Measurements from ENCODE around the gene APBA2. TPM values are rescaled to one million over a fixed set of nuclear protein-coding genes. Genes with fewer than 3 reads are reported as not detected.

APBA2 gene
- total and polyA plus RNA-seq, 2 of the 4 experiments (the other 2 are of a cell fraction): 21.7 to 33.0 TPM

- BruUV-seq (replicated peaks): no TSS peak
- WGBS, 2 experiments (ENCODE audit: extremely low coverage in 2 of 2, insufficient read length in 1 of 2): 92% methylated on average over 5 of the region's 13 CpGs; no CpG with 5 or more reads in 1 of the 2 experiments
- Histone ChIP-seq H3K18ac (ENCODE audit: low read depth, low read length) (no peak overlapping the region), H3K4me1 (ENCODE audit: control insufficient read depth, insufficient read depth, low read length) (no peaks in the 10 kb centered on the region), H3K56ac (ENCODE audit: extremely low read depth, insufficient read depth, low read length) (no peak overlapping the region), H4K91ac (ENCODE audit: insufficient read depth, low read depth, low read length) (no peak overlapping the region), H3K4me3 (ENCODE audit: insufficient read depth, low read depth, low read length) (no peak overlapping the region), H3K36me3 (ENCODE audit: control insufficient read depth, insufficient read depth, low read length) (peaks cover 8% of the 10 kb centered on the region), H3K9me3 (ENCODE audit: control insufficient read depth, insufficient read depth, low read length) (no peaks in the 10 kb centered on the region), H2AFZ (replicated peaks; ENCODE audit: low read length, poor library complexity) (peak overlapping the region; percentile 14), H3K9ac (ENCODE audit: low read depth, low read length) (no peak overlapping the region), H4K8ac (ENCODE audit: low read depth in 2 of 2, low read length in 2 of 2) (no peak overlapping the region), H2BK20ac (ENCODE audit: low read depth, low read length) (no peak overlapping the region), H3K27ac (ENCODE audit: insufficient read depth, low read length) (no peak overlapping the region), H2AK9ac (replicated peaks; ENCODE audit: low read depth, low read length, poor library complexity) (peak overlapping the region; percentile 45), H3K4me2 (ENCODE audit: low read depth, low read length) (no peak overlapping the region), H2BK5ac (ENCODE audit: low read depth, low read length, poor library complexity, severe bottlenecking) (no peak overlapping the region), H3K14ac (replicated peaks; ENCODE audit: low read depth, low read length) (no peak overlapping the region), H3K27me3 (ENCODE audit: control insufficient read depth, insufficient read depth, low read length) (no peaks in the 10 kb centered on the region), H3K79me1 (ENCODE audit: low read depth in 1 of 2, low read length in 2 of 2) (peaks cover 13 to 60% of the 10 kb centered on the region in 2 experiments), H3K9me1 (ENCODE audit: insufficient read depth, low read length) (peaks cover 16% of the 10 kb centered on the region), H4K20me1 (ENCODE audit: insufficient read depth, low read length) (peaks cover 30% of the 10 kb centered on the region), H2BK15ac (ENCODE audit: low read depth, low read length) (no peak overlapping the region), H3K23ac (ENCODE audit: low read depth, low read length) (no peak overlapping the region), H4K5ac (ENCODE audit: low read depth, low read length) (no peak overlapping the region), H2BK120ac (ENCODE audit: low read depth, low read length) (no peak overlapping the region), H2AK5ac (ENCODE audit: low read depth, low read length) (no peak overlapping the region; the same call in 1 of the 2 replicates), H3K4ac (ENCODE audit: low read depth, low read length) (no peak overlapping the region)
- DNase-seq (no peak), ATAC-seq (ENCODE audit: low read depth) (no peak)
- POLR2A ChIA-PET (ENCODE audit: unreplicated experiment): no interaction called here
- intact Hi-C loops (cut with micrococcal nuclease) (no loop called here), dilution Hi-C loops (cut with HindIII; ENCODE audit: low sequenced_read_pairs, unreplicated experiment) (no loop called here), in situ Hi-C loops (cut with MboI; ENCODE audit: low sequenced_read_pairs) (no loop called here)
- CTCF ChIA-PET: no interaction called here
- TF ChIP-seq SMC3 (IDR thresholded peaks at IDR 0.05; ENCODE audit: low read depth, low read length) (no peak), CHD1 (IDR thresholded peaks at IDR 0.05; ENCODE audit: low read depth, low read length) (no peak), CTCF (conservative IDR thresholded peaks at IDR 0.05; ENCODE audit: low read depth, low read length) (no peak), ELK1 (IDR thresholded peaks at IDR 0.05; ENCODE audit: borderline replicate concordance, low read depth, low read length) (no peak), MAZ (IDR thresholded peaks at IDR 0.05; ENCODE audit: borderline replicate concordance, low read depth, low read length) (no peak)
These were observed 34.2 kb downstream of the APBA2 start for GRCh38 chr15:28919679-28920655.
